GM12892 (cell line): Measurements from ENCODE around the gene SLC25A25.
"Not testable (repeated sequence)": the region's sequence is repeated elsewhere in the genome, so short reads cannot be mapped to it uniquely, and the experiment has no call there.

Experiments used
- POLR2A ChIP-seq: IDR thresholded peaks from 2 replicates; pipeline ENCODE4 v1.6.1; 2011; ENCODE audit warnings: low read depth, low read length, control low read depth
- TAF1 ChIP-seq: IDR thresholded peaks from 2 replicates; pipeline ENCODE4 v1.6.1; 2011; ENCODE audit warnings: low read depth, mild to moderate bottlenecking, control low read depth, low read length, borderline replicate concordance

- not testable (repeated sequence) for TF ChIP-seq POLR2A, TAF1
These were observed 62.1 kb downstream of the SLC25A25 start for GRCh38 chr9:128129976-128130590.
